GM12875 (cell line): ENCODE data around the gene NECTIN1.

Experiments
- H3K4me3 ChIP-seq: one replicate; pipeline ENCODE4 v1.5.1; 2011; ENCODE audit warnings: low read depth, low read length, control low read depth
- CTCF ChIP-seq: IDR thresholded peaks from 2 replicates; pipeline ENCODE4 v1.5.1; 2011; ENCODE audit warnings: low read depth, mild to moderate bottlenecking, control low read depth, inconsistent platforms, low read length, moderate library complexity, borderline replicate concordance; ENCODE audit not compliant: insufficient read depth

The NECTIN1 gene

GRCh38 chr11:119728651-119729580 lies at the start of gene NECTIN1:
Gene NECTIN1, minus strand, starts transcription at chr11:119729200. Its CDS starts 647 bp downstream, at chr11:119728553.
- TF ChIP-seq CTCF = peak; percentile 94
- H3K4me3 ChIP-seq = peak within 1 kb of the TSS; percentile 73

DNA sequence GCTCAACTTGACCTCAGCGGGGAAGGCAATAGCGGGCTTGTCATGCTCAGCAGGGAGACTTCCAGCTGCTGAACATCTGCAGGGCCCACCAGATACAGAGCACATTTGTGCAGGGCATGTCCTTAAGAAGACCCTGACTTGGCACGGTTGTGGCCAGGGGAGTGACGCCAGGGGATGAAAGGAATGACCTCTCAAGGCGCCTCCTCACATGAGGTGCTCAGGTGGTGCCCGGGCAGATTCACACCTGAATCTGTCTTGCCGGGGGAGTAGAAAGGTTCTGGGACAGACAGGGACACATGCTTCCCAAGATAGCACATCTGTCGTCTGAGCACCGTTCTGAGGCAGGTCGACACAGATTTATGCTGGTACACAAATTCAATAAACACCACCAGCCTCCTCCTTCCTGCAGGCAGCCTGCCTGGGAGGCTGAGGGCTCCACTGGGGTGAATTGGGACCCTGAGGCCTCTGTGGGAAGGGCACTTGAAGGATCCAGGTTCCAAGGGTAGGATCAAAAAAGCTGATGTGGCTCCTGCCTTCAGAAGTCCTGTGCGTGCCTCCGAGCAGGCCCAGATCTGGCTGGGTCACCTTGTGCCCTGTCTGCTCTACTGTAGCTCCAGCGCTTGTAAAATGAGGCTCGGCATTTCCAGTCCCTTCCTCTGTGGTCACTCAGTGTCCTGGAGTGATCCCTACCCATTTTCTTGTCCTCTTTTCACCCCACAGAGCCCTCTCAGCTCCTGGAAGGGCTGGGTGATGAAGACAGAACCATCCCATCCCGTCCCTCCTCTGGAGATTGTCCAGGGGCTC lies 49.6 kb upstream of the NECTIN1 start:
- TF ChIP-seq CTCF = no peak
- H3K4me3 ChIP-seq = no peak overlapping the region

DNA sequence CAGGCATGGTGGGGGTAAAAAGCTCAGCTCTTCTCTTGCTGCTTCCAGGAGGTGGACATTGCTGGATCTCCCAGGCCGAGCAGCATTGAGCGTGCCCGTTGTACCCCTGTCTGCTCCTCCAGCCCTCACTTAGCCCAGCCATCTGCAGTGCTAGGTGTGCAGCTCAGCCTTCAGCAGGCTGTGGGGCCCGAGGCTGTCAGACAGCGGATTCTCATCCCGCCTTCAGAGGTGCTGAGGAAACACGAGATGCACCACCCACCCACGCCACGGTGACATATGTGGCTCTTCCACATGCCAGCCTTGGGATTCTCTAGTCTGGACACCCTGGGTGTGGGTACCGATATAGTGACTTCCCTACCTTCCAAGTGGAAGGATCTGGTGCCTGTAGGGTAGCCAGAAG lies 48.9 kb upstream of the NECTIN1 start:
- no peak for TF ChIP-seq CTCF
- no peak overlapping the region for H3K4me3 ChIP-seq

- TF ChIP-seq CTCF = no peak
- H3K4me3 ChIP-seq = no peak overlapping the region
These were observed 47.7 kb upstream of the NECTIN1 start for GRCh38 chr11:119776651-119777050.

DNA sequence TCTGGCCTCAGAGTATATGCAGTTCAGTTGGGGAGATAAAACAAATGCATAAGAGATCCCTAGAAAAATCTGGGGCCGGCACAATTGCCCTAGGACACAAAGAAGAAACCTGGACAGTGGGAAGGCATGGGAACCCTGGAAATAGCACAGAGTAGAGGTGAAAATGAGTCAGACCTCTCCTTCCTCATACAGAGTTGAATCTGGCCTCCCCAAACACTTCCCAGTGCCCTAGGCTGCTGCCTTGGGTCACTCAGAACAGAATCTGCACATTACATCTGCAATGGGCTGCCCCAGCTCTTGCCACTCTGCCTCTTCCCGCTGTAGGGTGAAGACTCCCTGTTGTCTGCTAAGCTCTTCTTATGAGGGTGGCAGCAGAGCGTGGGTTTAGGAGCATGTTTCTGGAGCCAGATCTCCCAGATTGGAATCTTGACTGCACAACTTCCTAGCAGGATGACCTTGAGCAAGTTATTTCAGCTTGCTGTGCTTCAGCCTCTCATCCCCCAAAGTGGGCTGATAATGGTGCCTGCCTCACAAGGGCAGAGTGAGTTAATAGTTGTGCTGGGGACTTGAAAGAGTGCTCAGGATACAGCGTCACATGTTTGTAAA lies 47.1 kb upstream of the NECTIN1 start:
- TF ChIP-seq CTCF = no peak
- H3K4me3 ChIP-seq = no peak overlapping the region

DNA sequence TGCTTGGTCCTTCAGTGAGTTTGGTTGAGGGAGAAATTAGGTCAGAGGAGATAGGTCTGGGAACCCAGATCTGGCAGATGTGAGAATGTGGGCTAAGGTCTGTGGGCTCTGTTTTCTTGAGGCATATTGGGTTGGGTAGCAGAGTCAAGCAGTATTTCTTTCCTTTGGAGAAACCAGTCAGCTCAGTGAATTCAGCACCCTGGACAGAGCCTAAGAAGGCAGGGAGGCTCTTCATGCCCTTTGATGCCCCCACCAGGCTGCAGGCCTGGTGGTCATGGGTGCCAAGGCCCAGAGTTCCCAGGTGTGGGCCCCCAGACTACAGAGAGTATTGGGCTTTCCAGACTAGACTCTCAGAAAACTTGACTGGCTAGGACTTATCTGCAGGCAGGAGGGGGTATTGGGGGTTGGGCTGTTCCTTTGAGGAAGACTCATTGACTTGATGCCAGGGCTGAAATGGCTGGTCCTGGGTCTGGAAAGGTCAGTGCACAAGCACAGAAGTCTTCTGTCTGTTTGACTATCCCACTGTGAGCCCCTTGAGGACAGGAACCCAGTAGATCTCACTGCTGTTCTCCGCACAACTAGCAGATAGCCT lies 45.3 kb upstream of the NECTIN1 start:
- no peak overlapping the region for H3K4me3 ChIP-seq
- TF ChIP-seq CTCF = no peak
